NCI-H2227 treated with DMSO at 0.1 percent for 48 hours (cell line): ENCODE results near the gene MTMR12.
"Not testable (repeated sequence)": the region's sequence is repeated elsewhere in the genome, so short reads cannot be mapped to it uniquely, and the experiment has no call there.

Source experiments
- DNase-seq: peaks from one replicate; lab custom pipeline; 2025; lab: John Stamatoyannopoulos, UW

The MTMR12 gene

GRCh38 chr5:32325062-32325461, 12.3 kb upstream of the MTMR12 start:
- no peak for DNase-seq

- no peak for DNase-seq
These were observed 11.0 kb upstream of the MTMR12 start for GRCh38 chr5:32323741-32324140.

- no peak for DNase-seq
These were observed 10.1 kb upstream of the MTMR12 start for GRCh38 chr5:32322882-32323281.

- not testable (repeated sequence) for DNase-seq
These were observed 9.0 kb upstream of the MTMR12 start for GRCh38 chr5:32321787-32322186.

GRCh38 chr5:32320576-32320975, 7.8 kb upstream of the MTMR12 start:
- DNase-seq, result no peak

- no peak for DNase-seq
These were observed 7.3 kb upstream of the MTMR12 start for GRCh38 chr5:32319926-32320543.

GRCh38 chr5:32319392-32319791, 6.7 kb upstream of the MTMR12 start:
- DNase-seq, result no peak

GRCh38 chr5:32317041-32317440, 4.3 kb upstream of the MTMR12 start:
- no peak for DNase-seq

- DNase-seq, result no peak
These were observed 2.7 kb upstream of the MTMR12 start for GRCh38 chr5:32315221-32316014.

GRCh38 chr5:32314658-32315057, 1.9 kb upstream of the MTMR12 start:
- no peak for DNase-seq

- DNase-seq, result not testable (repeated sequence)
These were observed 1.4 kb upstream of the MTMR12 start for GRCh38 chr5:32314152-32314488.

- DNase-seq, result no peak
These were observed 543 bp downstream of the MTMR12 start for GRCh38 chr5:32312197-32312594.

GRCh38 chr5:32311404-32312196, 1.1 kb downstream of the MTMR12 start:
- peak; percentile 52 for DNase-seq

GRCh38 chr5:32309761-32310160, 3.0 kb downstream of the MTMR12 start:
- DNase-seq, result no peak

GRCh38 chr5:32308946-32309345, 3.8 kb downstream of the MTMR12 start:
- no peak for DNase-seq

GRCh38 chr5:32307769-32308194, 5.0 kb downstream of the MTMR12 start:
- no peak for DNase-seq

GRCh38 chr5:32304622-32305021, 8.1 kb downstream of the MTMR12 start:
- no peak for DNase-seq

- no peak for DNase-seq
These were observed 9.0 kb downstream of the MTMR12 start for GRCh38 chr5:32303755-32304120.

- no peak for DNase-seq
These were observed 9.6 kb downstream of the MTMR12 start for GRCh38 chr5:32302835-32303754.

GRCh38 chr5:32301891-32302290, 10.8 kb downstream of the MTMR12 start:
- no peak for DNase-seq

GRCh38 chr5:32299059-32299677, 13.6 kb downstream of the MTMR12 start:
- DNase-seq, result no peak

GRCh38 chr5:32298059-32298415, 14.7 kb downstream of the MTMR12 start:
- no peak for DNase-seq
